SK-N-SH (cell line): ENCODE results near the gene ZSWIM1. TPM values are rescaled to one million over a fixed set of nuclear protein-coding genes. Genes with fewer than 3 reads are reported as not detected.

Source experiments
- CTCF ChIA-PET: fragments of 300-600, 350-600 bp; formaldehyde crosslinking; extraction: SDS; loops from one replicate; lab custom pipeline; 2021; lab: Yijun Ruan, JAX
- POLR2A ChIA-PET: fragments of 350-600 bp; sonication (Branson Sonifier 250); formaldehyde crosslinking; extraction: SDS; loops from one replicate; lab custom pipeline; 2020; ENCODE audit warnings: antibody characterized with exemption, inconsistent platforms; lab: Yijun Ruan, JAX
- DNase-seq: peaks from one replicate; pipeline ENCODE4 v3.0.0; 2012
- H2AFZ ChIP-seq: fragments of 200-600 bp; sonication (generic); 2 replicates; pipeline ENCODE4 v1.8.1; 2016; ENCODE audit warnings: antibody characterized with exemption, mild to moderate bottlenecking, low read depth
- H3F3A ChIP-seq: fragments of 200-600 bp; sonication (generic); replicated peaks from 2 replicates; pipeline ENCODE3; 2016; ENCODE audit warnings: antibody characterized with exemption, mild to moderate bottlenecking; ENCODE audit not compliant: insufficient read depth
- H3K27ac ChIP-seq, 2 experiments: fragments of 200-500 bp in 1 of 2; fragments of 200-600 bp in 1 of 2; sonication (Bioruptor generic) in 1 of 2; sonication (generic), shearing (Covaris generic) in 1 of 2; 2 replicates each; pipeline versions ENCODE4 v1.5.1 to v1.6.1; 2014 to 2016; ENCODE audit warnings: low read depth in 2 of 2, inconsistent platforms in 1 of 2, low read length in 1 of 2, mild to moderate bottlenecking in 1 of 2, mixed read lengths in 1 of 2
- H3K27me3 ChIP-seq: fragments of 200-600 bp; sonication (generic), shearing (Covaris generic); 2 replicates; pipeline ENCODE4 v1.6.1; 2016; ENCODE audit warnings: mixed run types; ENCODE audit not compliant: insufficient read depth
- H3K36me3 ChIP-seq, 2 experiments: fragments of 200-500 bp in 1 of 2; fragments of 200-600 bp in 1 of 2; sonication (Bioruptor generic) in 1 of 2; sonication (generic) in 1 of 2; replicated peaks in 1 of 2; 2 replicates each; pipeline versions ENCODE3 to v1.5.1; 2014 to 2016; ENCODE audit warnings: low read length in 1 of 2, mild to moderate bottlenecking in 1 of 2; ENCODE audit not compliant: insufficient read depth in 2 of 2, control insufficient read depth in 1 of 2
- H3K4me1 ChIP-seq, 2 experiments: fragments of 200-500 bp in 1 of 2; fragments of 200-600 bp in 1 of 2; sonication (Bioruptor generic) in 1 of 2; sonication (generic), shearing (Covaris generic) in 1 of 2; 2 replicates each; pipeline versions ENCODE4 v1.5.1 to v1.6.1; 2014 to 2016; ENCODE audit warnings: low read depth in 1 of 2, low read length in 1 of 2, mixed run types in 1 of 2; ENCODE audit not compliant: insufficient read depth in 2 of 2, control insufficient read depth in 1 of 2
- H3K4me2 ChIP-seq: fragments of 200-600 bp; sonication (generic), shearing (Covaris generic); 2 replicates; pipeline ENCODE4 v1.6.1; 2017; ENCODE audit warnings: mixed run types
- H3K4me3 ChIP-seq, 2 experiments: fragments of 200-500 bp in 1 of 2; fragments of 200-600 bp in 1 of 2; sonication (Bioruptor generic) in 1 of 2; sonication (generic), shearing (Covaris generic) in 1 of 2; 2 replicates each; pipeline versions ENCODE4 v1.5.1 to v1.8.1; 2014 to 2016; ENCODE audit warnings: low read depth in 2 of 2, inconsistent platforms in 1 of 2, low read length in 1 of 2, mild to moderate bottlenecking in 1 of 2, mixed read lengths in 1 of 2, moderate library complexity in 1 of 2
- H3K79me2 ChIP-seq: fragments of 200-600 bp; sonication (generic); 2 replicates; pipeline ENCODE4 v1.8.1; 2017; ENCODE audit warnings: mild to moderate bottlenecking; ENCODE audit not compliant: insufficient read depth
- H3K9ac ChIP-seq: fragments of 200-600 bp; sonication (generic); 2 replicates; pipeline ENCODE4 v1.6.1; 2017; ENCODE audit warnings: mixed run types
- H3K9me2 ChIP-seq: fragments of 200-600 bp; sonication (generic); 2 replicates; pipeline ENCODE4 v1.6.1; 2017; ENCODE audit warnings: mixed run types
- H3K9me3 ChIP-seq: fragments of 200-600 bp; sonication (generic); 2 replicates; pipeline ENCODE4 v1.6.1; 2017; ENCODE audit warnings: mixed run types, mild to moderate bottlenecking, moderate library complexity
- H4K20me1 ChIP-seq: fragments of 200-600 bp; sonication (generic); 2 replicates; pipeline ENCODE4 v1.6.1; 2017; ENCODE audit warnings: mild to moderate bottlenecking, mixed run types; ENCODE audit not compliant: insufficient read depth
- EP300 ChIP-seq, 2 experiments: IDR thresholded peaks; 2 replicates each; pipeline versions ENCODE4 v1.4.0 to v1.6.1; 2012; ENCODE audit warnings: borderline replicate concordance in 1 of 2, low read depth in 1 of 2, low read length in 1 of 2
- EZH2phosphoT487 ChIP-seq: fragments of 200-600 bp; sonication (generic); IDR thresholded peaks from 2 replicates; pipeline ENCODE4 v1.6.1; 2017; ENCODE audit warnings: low read depth, mixed run types, mild to moderate bottlenecking, antibody characterized with exemption, moderate library complexity, borderline replicate concordance
- FOXJ3 ChIP-seq: sonication (generic); formaldehyde crosslinking; IDR thresholded peaks from 2 replicates; pipeline ENCODE4 v1.5.1; 2020; ENCODE audit warnings: mild to moderate bottlenecking, missing genetic modification reagents
- JUND ChIP-seq: IDR thresholded peaks from 2 replicates; pipeline ENCODE4 v1.4.0; 2012
- MXI1 ChIP-seq: IDR thresholded peaks from 2 replicates; pipeline ENCODE4 v1.6.1; 2012; ENCODE audit warnings: mild to moderate bottlenecking, low read depth, low read length, improper control_type of control experiment
- NFIC ChIP-seq: IDR thresholded peaks from 2 replicates; pipeline ENCODE4 v1.4.0; 2012; ENCODE audit warnings: borderline replicate concordance
- NRF1 ChIP-seq: IDR thresholded peaks from 2 replicates; pipeline ENCODE4 v1.6.1; 2012; ENCODE audit warnings: low read depth, mild to moderate bottlenecking, low read length
- POLR2AphosphoS5 ChIP-seq: IDR thresholded peaks from 2 replicates; pipeline ENCODE4 v1.6.1; 2012; ENCODE audit warnings: low read depth, low read length
- RCOR1 ChIP-seq: fragments of 150-350 bp; IDR thresholded peaks from 2 replicates; pipeline ENCODE4 v1.6.1; 2017; ENCODE audit warnings: antibody characterized with exemption, low read length
- RXRA ChIP-seq: IDR thresholded peaks from 2 replicates; pipeline ENCODE4 v1.4.0; 2012; ENCODE audit warnings: low read depth, mild to moderate bottlenecking, borderline replicate concordance
- SIN3A ChIP-seq: IDR thresholded peaks from 2 replicates; pipeline ENCODE4 v1.6.1; 2012; ENCODE audit warnings: low read depth, mild to moderate bottlenecking, low read length, moderate library complexity, borderline replicate concordance
- SMC3 ChIP-seq: IDR thresholded peaks from 2 replicates; pipeline ENCODE4 v1.6.1; 2012; ENCODE audit warnings: low read depth, low read length, improper control_type of control experiment
- TAF1 ChIP-seq: IDR thresholded peaks from 2 replicates; pipeline ENCODE4 v1.6.1; 2012; ENCODE audit warnings: low read depth, mild to moderate bottlenecking, low read length, moderate library complexity, borderline replicate concordance
- TCF12 ChIP-seq: IDR thresholded peaks from 2 replicates; pipeline ENCODE4 v1.4.0; 2012
- TEAD4 ChIP-seq: IDR thresholded peaks from 2 replicates; pipeline ENCODE4 v1.4.0; 2012; ENCODE audit warnings: mild to moderate bottlenecking, borderline replicate concordance; ENCODE audit not compliant: insufficient read depth
- USF1 ChIP-seq: IDR thresholded peaks from 2 replicates; pipeline ENCODE4 v1.4.0; 2012; ENCODE audit warnings: low read depth, borderline replicate concordance
- USF2 ChIP-seq: fragments of 150-350 bp; IDR thresholded peaks from 2 replicates; pipeline ENCODE4 v1.6.1; 2017; ENCODE audit warnings: antibody characterized with exemption, low read length, low read depth, borderline replicate concordance
- YY1 ChIP-seq: IDR thresholded peaks from 2 replicates; pipeline ENCODE4 v1.4.0; 2012; ENCODE audit warnings: low read depth, mild to moderate bottlenecking
- ZBTB33 ChIP-seq: IDR thresholded peaks from 2 replicates; pipeline ENCODE4 v1.4.0; 2012; ENCODE audit warnings: low read depth, borderline replicate concordance
- WGBS: methylation state at CpG from one replicate; pipeline ENCODE4 v1.1.6; 2017; ENCODE audit warnings: low lambda C conversion rate; 5-methylcytosine and 5-hydroxymethylcytosine counted together
- polyA plus RNA-seq, 3 experiments: library from polyadenylated mRNA; depleted of rRNA; stranded (reverse); fragments of >200 nt; gene quantifications; 2 replicates each; pipeline ENCODE4 v1.2.3, GENCODE V29; 2012
- TF ChIP-seq, protein P1 (sequence below): IDR thresholded peaks from 2 replicates; pipeline ENCODE4 v1.4.0; 2012; ENCODE audit warnings: low read depth

Gene ZSWIM1
- polyA plus RNA-seq, 1 of the 3 experiments (the other 2 are of a cell fraction): 1.8 TPM

DNA sequence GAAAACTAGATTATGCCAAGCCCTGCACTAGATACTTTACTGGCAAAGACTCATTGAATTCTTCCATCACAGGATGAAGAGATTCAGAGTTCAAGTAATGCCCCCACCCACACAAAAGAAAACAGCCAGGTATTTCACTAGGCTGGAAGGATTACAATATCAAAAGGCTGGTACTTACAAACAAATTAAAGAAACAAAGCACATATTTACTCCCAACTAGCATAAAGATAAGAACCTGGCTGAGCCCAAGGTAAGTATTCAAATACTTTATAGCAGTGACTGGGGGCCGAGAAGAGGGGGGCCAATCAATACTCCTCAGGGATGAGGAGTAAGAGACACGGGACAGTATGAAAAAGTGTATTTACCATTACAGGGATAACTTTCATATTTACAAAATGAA is 27.5 kb upstream of the ZSWIM1 start:
- H3K79me2 ChIP-seq: peaks cover 31% of the 10 kb centered on the region
- ChIA-PET CTCF (interaction anchor here (0.8 kb wide), 1 partner anchor 12 kb away, joined by 3 read pairs; no protein-coding TSS in a partner anchor), POLR2A (no interaction called here)
- WGBS: 87% methylated on average over 2 of the region's 2 CpGs
- H3K9me3 ChIP-seq: no peaks in the 10 kb centered on the region
- H3K27ac ChIP-seq: no peak overlapping the region
- TF ChIP-seq RXRA: no peak
- no peak for TF ChIP-seq FOXJ3 (CRISPR knock-in tag)
- no peak for TF ChIP-seq TEAD4
- no peak for TF ChIP-seq USF2
- no peak for TF ChIP-seq NRF1
- DNase-seq: no peak
- no peaks in the 10 kb centered on the region for H3K9me2 ChIP-seq
- no peaks in the 10 kb centered on the region for H4K20me1 ChIP-seq
- no peak overlapping the region for H3K9ac ChIP-seq
- no peaks in the 10 kb centered on the region for H3K27me3 ChIP-seq
- no peak overlapping the region for H2AFZ ChIP-seq
- H3K36me3 ChIP-seq: peaks cover 9 to 14% of the 10 kb centered on the region in 2 experiments
- peaks cover 8 to 13% of the 10 kb centered on the region in 2 experiments; a peak in 2 of 4 replicates for H3K4me1 ChIP-seq
- H3K4me2 ChIP-seq: no peak overlapping the region
- no peak overlapping the region for H3K4me3 ChIP-seq
- peaks cover 3% of the 10 kb centered on the region for H3F3A ChIP-seq

GRCh38 chr20:45857114-45857881 is 23.7 kb upstream of the ZSWIM1 start, which contains the start of the genes ACOT8 and ZSWIM3:
TSS of gene ACOT8 (minus strand) at chr20:45857392. CDS start at chr20:45857315, 77 bp downstream.
TSS of gene ZSWIM3 (plus strand) at chr20:45857614. CDS start at chr20:45857826, 212 bp downstream.
- Histone ChIP-seq H3K4me3 (peak within 1 kb of the TSS; percentile 75), H3K79me2 (peaks cover 25% of the 10 kb centered on the region), H3K27me3 (no peaks in the 10 kb centered on the region), H3K27ac (peak within 1 kb of the TSS in 1 of 2 experiments; percentile 71; a peak in 2 of 4 replicates), H3K4me2 (peak within 1 kb of the TSS; percentile 84), H3K4me1 (peaks cover 8 to 13% of the 10 kb centered on the region in 2 experiments; a peak in 2 of 4 replicates), H2AFZ (peak within 1 kb of the TSS; percentile 99), H4K20me1 (no peaks in the 10 kb centered on the region), H3K36me3 (peaks cover 6 to 8% of the 10 kb centered on the region in 2 experiments), H3K9me2 (no peaks in the 10 kb centered on the region), H3K9ac (peak within 1 kb of the TSS; percentile 70), H3K9me3 (no peaks in the 10 kb centered on the region), H3F3A (no peaks in the 10 kb centered on the region)
- CTCF ChIA-PET: interaction anchor here (0.8 to 1.3 kb wide), 3 partner anchors 16 to 130 kb away, joined by 3 to 6 read pairs (median 4); partner anchors contain the start of genes CTSA and NEURL2
- peak; percentile 99 for DNase-seq
- POLR2A ChIA-PET: interaction anchor here (1.4 to 1.8 kb wide), 2 partner anchors 18 to 33 kb away, joined by 4 to 5 read pairs; partner anchors contain the start of genes CTSA and NEURL2
- WGBS: 1% methylated on average over 26 of the region's 36 CpGs
- TF ChIP-seq EZH2phosphoT487 (no peak), TAF1 (peak; percentile 89; the same call in 1 of the 2 replicates), NFIC (no peak), JUND (no peak; the same call in 1 of the 2 replicates), NRF1 (no peak), SIN3A (peak; percentile 93), RCOR1 (no peak), SMC3 (no peak), RXRA (no peak), EP300 (IDR thresholded peaks at IDR 0.05; ENCODE audit: borderline replicate concordance in 1 of 2, low read depth in 1 of 2, low read length in 1 of 2) (no peak), USF1 (no peak), MXI1 (peak; percentile 82), YY1 (peak; percentile 45; the same call in 1 of the 2 replicates), TCF12 (0 out of 2 replicates have a peak, but pooled peaks have one; percentile 10), ZBTB33 (peak; percentile 80), POLR2AphosphoS5 (peak; percentile 86)
- TF ChIP-seq, protein P1, sequence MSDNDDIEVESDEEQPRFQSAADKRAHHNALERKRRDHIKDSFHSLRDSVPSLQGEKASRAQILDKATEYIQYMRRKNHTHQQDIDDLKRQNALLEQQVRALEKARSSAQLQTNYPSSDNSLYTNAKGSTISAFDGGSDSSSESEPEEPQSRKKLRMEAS: peak; percentile 52; the same call in 1 of the 2 replicates
